GM12892 (cell line): ENCODE results near the gene NUMBL.

ENCODE experiments used
- POLR2A ChIP-seq: IDR thresholded peaks from 2 replicates; pipeline ENCODE4 v1.6.1; 2011; ENCODE audit warnings: low read depth, low read length, control low read depth
- POLR2AphosphoS5 ChIP-seq: IDR thresholded peaks from 2 replicates; pipeline ENCODE4 v1.6.1; 2011; ENCODE audit warnings: low read depth, low read length, control low read depth
- TAF1 ChIP-seq: IDR thresholded peaks from 2 replicates; pipeline ENCODE4 v1.6.1; 2011; ENCODE audit warnings: low read depth, mild to moderate bottlenecking, control low read depth, low read length, borderline replicate concordance

- TF ChIP-seq POLR2A: no peak
- no peak for TF ChIP-seq TAF1
- TF ChIP-seq POLR2AphosphoS5: no peak
Observed at GRCh38 chr19:40641281-40641680, 49.2 kb downstream of the NUMBL start.
